Muscle of arm (tissue), 12 donors: ENCODE results near the gene PTMS. TPM values are rescaled to one million over a fixed set of nuclear protein-coding genes. Genes with fewer than 3 reads are reported as not detected.

Experiments
- DNase-seq: peaks from one replicate; pipeline ENCODE4 v3.0.0-alpha.2; 2013
- polyA plus RNA-seq, 12 donors: library from polyadenylated mRNA; unstranded; fragments of 120-200 nt; gene quantifications; one replicate each; pipeline ENCODE4 v1.2.1, GENCODE V29; 2013; ENCODE audit not compliant: insufficient read length in 12 of 12

PTMS gene
- polyA plus RNA-seq, 12 donors: 262 to 3,438 (median 337) TPM

DNA sequence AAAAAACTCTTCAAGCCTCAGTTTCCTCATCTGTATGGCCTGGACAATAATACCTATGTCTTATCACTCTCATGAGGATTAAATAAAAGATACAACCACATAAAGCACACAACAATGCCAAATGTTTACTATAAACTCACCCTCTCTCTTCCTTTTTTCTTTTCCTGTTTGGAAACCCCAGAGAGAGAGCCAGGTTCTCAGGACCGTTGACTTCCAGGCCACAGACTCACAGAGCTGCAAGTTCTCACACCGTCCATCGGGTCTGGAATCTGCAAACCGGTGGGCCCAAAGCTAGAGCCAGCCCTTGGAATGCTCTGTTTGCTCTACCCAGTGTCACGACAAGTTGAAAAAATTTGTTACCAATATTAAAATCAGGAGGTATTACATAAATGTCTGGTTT lies 18.6 kb downstream of the PTMS start:
- no peak for DNase-seq

GRCh38 chr12:6786416-6787094 lies 20.4 kb downstream of the PTMS start:
- DNase-seq: no peak

GRCh38 chr12:6787309-6787708 lies 21.1 kb downstream of the PTMS start:
- DNase-seq: no peak

GRCh38 chr12:6788972-6789924 lies 23.1 kb downstream of the PTMS start, which contains the start of gene CD4:
TSS of gene CD4 (plus strand) at chr12:6789528. CDS start at chr12:6800139, 10,611 bp downstream.
- no peak for DNase-seq

DNA sequence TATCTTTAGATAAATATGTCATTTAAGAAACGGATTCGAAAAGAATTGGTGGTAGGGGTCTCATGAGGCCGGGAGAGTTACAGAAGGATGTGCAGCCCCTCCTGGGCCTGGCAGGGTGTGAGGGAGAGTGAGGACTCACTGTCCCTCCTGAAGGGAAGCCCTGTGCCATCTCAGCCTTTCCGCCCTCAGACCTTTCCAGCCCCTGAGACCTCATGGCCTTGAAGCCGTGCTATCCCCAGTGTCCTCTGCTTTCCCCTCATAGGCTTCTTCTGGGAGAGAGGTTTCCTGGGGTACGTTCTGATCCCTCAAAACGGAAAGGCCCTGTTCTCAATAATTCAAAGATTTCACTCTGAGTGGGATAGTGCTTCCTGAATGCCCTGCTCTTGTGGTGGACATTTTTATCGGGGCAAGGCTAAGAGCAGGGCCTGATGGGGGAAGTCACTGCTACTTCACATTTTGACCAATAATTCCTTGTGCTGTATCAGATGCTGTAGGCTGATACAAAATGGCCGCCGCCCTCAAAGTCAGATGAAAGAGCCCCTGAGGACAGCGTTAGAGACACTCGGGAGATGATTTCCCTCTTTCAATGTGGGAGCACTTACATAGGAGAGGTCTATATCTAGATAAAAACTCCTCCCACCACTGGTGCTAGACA lies 24.5 kb downstream of the PTMS start:
- DNase-seq: no peak

DNA sequence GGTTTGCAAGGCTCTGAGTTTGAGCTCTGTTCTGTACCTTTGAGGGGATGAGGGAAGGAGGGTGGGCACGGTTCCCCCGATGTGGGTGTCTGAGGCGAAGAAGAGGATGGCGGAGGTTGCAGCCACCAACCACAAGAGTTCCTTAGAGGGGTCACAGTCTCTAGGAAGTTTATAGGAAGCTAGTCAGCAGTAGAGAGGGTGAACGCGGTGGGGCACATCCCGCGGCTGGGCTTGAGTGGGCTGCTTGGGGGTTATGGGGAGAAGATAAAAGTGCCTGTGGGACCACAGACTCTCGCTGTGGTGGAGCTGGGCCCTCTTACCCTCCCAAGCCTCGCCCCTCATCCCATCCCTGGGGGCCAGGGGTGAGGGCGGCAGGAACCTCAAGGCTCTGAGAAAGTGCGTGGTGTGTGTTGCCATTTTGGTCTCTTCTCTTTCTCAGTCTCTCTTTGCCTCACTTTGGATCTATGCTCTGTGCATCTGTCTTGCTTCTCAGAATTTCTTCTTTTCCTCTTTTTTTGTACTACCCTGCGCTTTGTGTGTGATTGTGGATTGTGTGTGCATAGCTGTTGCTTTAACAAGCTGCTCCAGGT lies 25.9 kb downstream of the PTMS start:
- no peak for DNase-seq

- no peak for DNase-seq
These were observed 26.5 kb downstream of the PTMS start for GRCh38 chr12:6792522-6793201.

DNA sequence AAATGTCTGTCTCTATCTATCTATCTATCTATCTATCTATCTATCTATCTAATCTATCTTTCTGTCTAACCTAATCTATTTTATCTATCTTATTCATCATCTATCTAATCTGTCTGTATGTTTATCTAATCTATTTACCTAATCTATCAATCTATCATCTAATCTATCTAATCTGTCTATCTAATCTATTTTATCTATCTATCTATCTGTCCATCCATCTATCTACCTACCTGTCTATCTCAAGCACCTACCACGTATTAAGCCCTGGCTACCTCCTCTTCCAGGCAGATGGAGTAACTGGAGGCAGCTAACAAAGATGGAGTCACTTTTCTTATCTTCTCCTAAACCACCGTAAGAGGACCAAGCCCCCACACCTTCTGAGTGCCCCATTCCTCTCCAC lies 28.9 kb downstream of the PTMS start:
- DNase-seq: no peak

- no peak for DNase-seq
These were observed 30.4 kb downstream of the PTMS start for GRCh38 chr12:6796576-6796975.

GRCh38 chr12:6799147-6799546 lies 33.0 kb downstream of the PTMS start:
- no peak for DNase-seq

GRCh38 chr12:6807170-6807569 lies 41.0 kb downstream of the PTMS start:
- DNase-seq: no peak

GRCh38 chr12:6809056-6809455 lies 42.9 kb downstream of the PTMS start:
- DNase-seq: no peak

DNA sequence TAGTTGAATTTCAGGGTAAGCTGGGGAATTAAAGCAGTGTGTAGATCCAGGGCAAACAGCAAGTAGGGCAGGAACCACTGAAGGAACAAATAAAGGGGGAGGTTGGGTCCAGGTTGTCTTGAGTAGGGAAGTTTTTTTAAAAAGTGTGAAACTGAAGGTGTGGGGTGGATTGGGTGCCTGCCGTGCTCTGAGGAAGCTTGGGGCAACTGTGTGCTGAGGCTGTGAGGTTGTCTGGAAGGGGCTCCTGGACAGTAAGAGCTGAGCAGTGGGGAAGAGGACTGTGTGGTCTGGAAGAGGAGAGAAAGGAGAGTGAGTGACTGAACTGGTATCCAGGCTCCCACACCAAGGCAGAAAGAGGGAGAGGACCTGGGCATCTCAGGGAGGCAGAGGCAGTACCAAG lies 44.6 kb downstream of the PTMS start:
- DNase-seq: no peak

DNA sequence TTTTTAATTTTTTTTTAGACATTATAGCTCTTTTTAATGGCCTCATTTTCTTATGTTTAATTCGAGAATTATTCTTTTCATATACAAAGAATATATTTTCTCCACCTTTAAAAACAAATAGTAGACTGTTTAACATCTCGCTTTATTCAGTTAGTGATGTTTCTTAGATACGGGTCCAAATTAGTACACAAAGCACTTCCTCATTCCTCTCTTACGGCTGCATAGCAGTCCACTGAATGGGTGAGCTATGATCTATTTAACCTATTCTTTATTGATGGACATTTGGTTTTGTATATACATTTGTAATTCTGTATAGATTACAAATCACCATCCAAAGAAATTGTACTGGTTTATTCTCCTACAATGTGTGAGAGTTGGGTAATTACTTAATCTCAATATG lies 47.2 kb downstream of the PTMS start:
- no peak for DNase-seq

DNA sequence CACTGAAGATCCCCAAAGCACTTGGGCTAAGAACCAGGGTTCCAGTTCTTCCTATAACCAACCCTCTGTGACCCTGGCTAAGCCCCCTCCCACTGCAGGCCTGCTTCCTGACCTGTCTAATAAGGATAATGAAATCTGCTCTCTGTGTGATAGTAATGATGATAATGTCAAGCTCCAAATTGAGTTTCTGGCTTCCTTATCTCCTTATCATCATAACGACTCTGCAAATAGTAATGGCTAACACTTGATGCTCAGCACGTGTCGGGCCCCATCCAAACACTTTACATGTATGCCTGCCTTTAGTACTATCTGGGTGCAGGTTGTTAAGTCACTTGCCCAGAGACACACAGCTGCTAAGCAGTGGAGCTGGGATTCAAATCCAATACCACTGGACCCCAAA lies 50.4 kb downstream of the PTMS start:
- DNase-seq: no peak

DNA sequence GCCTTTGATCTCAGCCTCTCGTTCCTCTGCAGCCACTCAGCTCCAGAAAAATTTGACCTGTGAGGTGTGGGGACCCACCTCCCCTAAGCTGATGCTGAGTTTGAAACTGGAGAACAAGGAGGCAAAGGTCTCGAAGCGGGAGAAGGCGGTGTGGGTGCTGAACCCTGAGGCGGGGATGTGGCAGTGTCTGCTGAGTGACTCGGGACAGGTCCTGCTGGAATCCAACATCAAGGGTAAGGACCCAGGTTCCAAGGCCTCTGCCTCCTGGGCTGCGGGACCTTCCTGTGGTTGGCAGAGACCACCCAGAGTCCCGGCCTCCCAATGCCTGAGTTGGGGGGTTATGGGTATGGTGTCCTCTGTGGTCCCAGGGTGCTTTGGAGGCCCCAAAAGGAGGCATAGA lies 50.9 kb downstream of the PTMS start:
- DNase-seq: no peak

GRCh38 chr12:6817662-6818157 lies 51.5 kb downstream of the PTMS start:
- no peak for DNase-seq

DNA sequence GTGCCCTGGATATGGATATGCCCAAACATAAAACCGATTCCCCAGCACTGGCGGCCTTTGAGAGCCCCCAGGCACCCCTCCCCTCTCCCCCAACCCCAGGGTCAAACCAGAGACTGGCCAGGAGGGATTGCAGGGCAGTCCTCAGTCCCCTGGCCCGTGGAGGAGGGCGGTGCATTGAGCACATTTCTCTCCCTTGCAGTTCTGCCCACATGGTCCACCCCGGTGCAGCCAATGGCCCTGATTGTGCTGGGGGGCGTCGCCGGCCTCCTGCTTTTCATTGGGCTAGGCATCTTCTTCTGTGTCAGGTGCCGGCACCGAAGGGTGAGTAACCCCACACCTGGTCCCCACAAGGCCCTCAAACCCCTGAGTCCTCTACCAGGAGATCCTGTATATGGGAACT lies 52.1 kb downstream of the PTMS start:
- no peak for DNase-seq

- DNase-seq: no peak
These were observed 52.5 kb downstream of the PTMS start for GRCh38 chr12:6818645-6819044.

DNA sequence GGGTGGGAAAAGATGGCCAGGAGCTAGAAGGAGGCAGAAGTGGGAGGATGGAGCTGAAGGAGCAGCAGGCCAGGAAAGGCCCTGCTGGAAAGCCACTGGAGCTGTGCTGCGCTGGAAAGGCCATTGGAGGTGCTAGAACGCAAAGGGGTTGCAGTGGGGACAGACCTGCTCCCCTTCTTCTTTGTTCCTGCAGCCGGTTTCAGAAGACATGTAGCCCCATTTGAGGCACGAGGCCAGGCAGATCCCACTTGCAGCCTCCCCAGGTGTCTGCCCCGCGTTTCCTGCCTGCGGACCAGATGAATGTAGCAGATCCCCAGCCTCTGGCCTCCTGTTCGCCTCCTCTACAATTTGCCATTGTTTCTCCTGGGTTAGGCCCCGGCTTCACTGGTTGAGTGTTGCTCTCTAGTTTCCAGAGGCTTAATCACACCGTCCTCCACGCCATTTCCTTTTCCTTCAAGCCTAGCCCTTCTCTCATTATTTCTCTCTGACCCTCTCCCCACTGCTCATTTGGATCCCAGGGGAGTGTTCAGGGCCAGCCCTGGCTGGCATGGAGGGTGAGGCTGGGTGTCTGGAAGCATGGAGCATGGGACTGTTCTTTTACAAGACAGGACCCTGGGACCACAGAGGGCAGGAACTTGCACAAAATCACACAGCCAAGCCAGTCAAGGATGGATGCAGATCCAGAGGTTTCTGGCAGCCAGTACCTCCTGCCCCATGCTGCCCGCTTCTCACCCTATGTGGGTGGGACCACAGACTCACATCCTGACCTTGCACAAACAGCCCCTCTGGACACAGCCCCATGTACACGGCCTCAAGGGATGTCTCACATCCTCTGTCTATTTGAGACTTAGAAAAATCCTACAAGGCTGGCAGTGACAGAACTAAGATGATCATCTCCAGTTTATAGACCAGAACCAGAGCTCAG lies 53.2 kb downstream of the PTMS start:
- DNase-seq: no peak
